ENCODE data around the gene ZNRF3. TPM values are rescaled to one million over a fixed set of nuclear protein-coding genes. Genes with fewer than 3 reads are reported as not detected.

The ZNRF3 gene
- total RNA-seq, 1 donor from 2014 or later, result 4.1 TPM

- Histone ChIP-seq H3K79me2 (ENCODE audit: low read depth) (no peaks in the 10 kb centered on the region), H3K9me3 (ENCODE audit: low read depth) (no peaks in the 10 kb centered on the region), H3K4me3 (no peak overlapping the region), H3K4me1 (no peaks in the 10 kb centered on the region), H3K4me2 (no peak overlapping the region), H3K36me3 (no peaks in the 10 kb centered on the region), H3K27me3 (no peaks in the 10 kb centered on the region), H3K9ac (no peak overlapping the region), H3K27ac (no peak overlapping the region), H2AFZ (replicated peaks) (peak overlapping the region; percentile 34), H4K20me1 (ENCODE audit: low read depth) (no peaks in the 10 kb centered on the region), H3F3A (ENCODE audit: low read depth) (peaks cover 4% of the 10 kb centered on the region)
- Mint-ChIP-seq H3K27ac (peak overlapping the region; percentile 88), H3K9me3 (no peaks in the 10 kb centered on the region), H3K27me3 (ENCODE audit: insufficient read depth, low read depth) (peaks cover 14% of the 10 kb centered on the region), H3K4me3 (no peak overlapping the region), H3K36me3 (peaks cover 2% of the 10 kb centered on the region), H3K4me1 (peaks cover 34% of the 10 kb centered on the region)
- TF ChIP-seq EZH2 (IDR thresholded peaks at IDR 0.05), result no peak
- no peak for TF ChIP-seq CTCF (IDR thresholded peaks at IDR 0.05)
- no peak for TF ChIP-seq EZH2phosphoT487 (IDR thresholded peaks at IDR 0.05)
- DNase-seq (ENCODE audit: low spot score), result no peak
Observed at GRCh38 chr22:29062286-29062821, 179.0 kb downstream of the ZNRF3 start.

GRCh38 chr22:29065468-29066190, 182.3 kb downstream of the ZNRF3 start:
- H3F3A ChIP-seq (ENCODE audit: low read depth), result peaks cover 6% of the 10 kb centered on the region
- H3K4me2 ChIP-seq, result no peak overlapping the region
- Mint-ChIP-seq H3K4me1 (peaks cover 36% of the 10 kb centered on the region), H3K27me3 (ENCODE audit: insufficient read depth, low read depth) (peaks cover 10% of the 10 kb centered on the region), H3K36me3 (no peaks in the 10 kb centered on the region), H3K4me3 (no peak overlapping the region), H3K9me3 (no peaks in the 10 kb centered on the region), H3K27ac (no peak overlapping the region)
- H3K4me3 ChIP-seq, result no peak overlapping the region
- H3K9ac ChIP-seq, result no peak overlapping the region
- TF ChIP-seq EZH2phosphoT487 (IDR thresholded peaks at IDR 0.05) (no peak), CTCF (IDR thresholded peaks at IDR 0.05) (no peak), EZH2 (IDR thresholded peaks at IDR 0.05) (no peak)
- no peak overlapping the region for H2AFZ ChIP-seq (replicated peaks)
- no peaks in the 10 kb centered on the region for H3K36me3 ChIP-seq
- no peaks in the 10 kb centered on the region for H4K20me1 ChIP-seq (ENCODE audit: low read depth)
- peaks cover 21% of the 10 kb centered on the region for H3K27me3 ChIP-seq
- DNase-seq (ENCODE audit: low spot score), result no peak
- H3K79me2 ChIP-seq (ENCODE audit: low read depth), result no peaks in the 10 kb centered on the region
- H3K27ac ChIP-seq, result no peak overlapping the region
- no peaks in the 10 kb centered on the region for H3K4me1 ChIP-seq
- no peaks in the 10 kb centered on the region for H3K9me3 ChIP-seq (ENCODE audit: low read depth)

- no peaks in the 10 kb centered on the region for H3K36me3 Mint-ChIP-seq
- H4K20me1 ChIP-seq (ENCODE audit: low read depth), result peaks cover 14% of the 10 kb centered on the region
- H3F3A ChIP-seq (ENCODE audit: low read depth), result peaks cover 26% of the 10 kb centered on the region
- no peak overlapping the region for H3K4me2 ChIP-seq
- H3K9me3 ChIP-seq (ENCODE audit: low read depth), result no peaks in the 10 kb centered on the region
- no peak overlapping the region for H3K27ac Mint-ChIP-seq
- H3K27me3 Mint-ChIP-seq (ENCODE audit: insufficient read depth, low read depth), result peaks cover 16% of the 10 kb centered on the region
- TF ChIP-seq EZH2phosphoT487 (IDR thresholded peaks at IDR 0.05), result no peak
- no peak for TF ChIP-seq EZH2 (IDR thresholded peaks at IDR 0.05)
- TF ChIP-seq CTCF (IDR thresholded peaks at IDR 0.05), result no peak
- H3K4me1 Mint-ChIP-seq, result peaks cover 35% of the 10 kb centered on the region
- DNase-seq (ENCODE audit: low spot score), result no peak
- no peak overlapping the region for H3K4me3 ChIP-seq
- no peak overlapping the region for H3K4me3 Mint-ChIP-seq
- no peaks in the 10 kb centered on the region for H3K36me3 ChIP-seq
- H3K9me3 Mint-ChIP-seq, result no peaks in the 10 kb centered on the region
- H3K9ac ChIP-seq, result no peak overlapping the region
- no peaks in the 10 kb centered on the region for H3K79me2 ChIP-seq (ENCODE audit: low read depth)
- H3K27me3 ChIP-seq, result peaks cover 58% of the 10 kb centered on the region
- no peak overlapping the region for H2AFZ ChIP-seq (replicated peaks)
- no peak overlapping the region for H3K27ac ChIP-seq
- H3K4me1 ChIP-seq, result no peaks in the 10 kb centered on the region
Observed at GRCh38 chr22:29069463-29069862, 186.1 kb downstream of the ZNRF3 start.
